Epidermal melanocyte (primary cell): ENCODE measurements around the gene RAMP1.
"Not testable (repeated sequence)": the region's sequence is repeated elsewhere in the genome, so short reads cannot be mapped to it uniquely, and the experiment has no call there.

Experiments used
- DNase-seq: peaks from one replicate; pipeline ENCODE4 v3.0.0; 2011; ENCODE audit warnings: low spot score; ENCODE audit not compliant: insufficient read length

The RAMP1 gene

GRCh38 chr2:237946423-237946822 is 87.0 kb downstream of the RAMP1 start:
- no peak for DNase-seq

DNA sequence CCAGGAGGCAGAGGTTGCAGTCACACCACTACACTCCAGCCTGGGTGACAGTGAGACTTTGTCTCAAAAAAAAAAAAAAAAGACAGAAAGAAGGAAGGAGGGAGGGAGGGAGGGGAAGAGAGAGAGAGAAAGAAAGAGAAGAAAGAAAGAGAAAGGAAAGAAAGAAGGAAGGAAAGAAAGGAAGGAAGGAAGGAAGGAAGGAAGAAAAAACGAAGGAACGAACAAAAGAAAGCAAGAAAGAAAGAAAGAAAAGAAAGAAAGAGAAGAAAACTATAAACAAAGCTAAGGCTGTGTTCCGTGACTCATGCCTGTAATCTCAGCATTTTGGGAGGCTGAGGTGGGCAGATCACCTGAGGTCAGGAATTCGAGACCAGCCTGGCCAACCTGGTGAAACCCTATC is 91.9 kb downstream of the RAMP1 start:
- not testable (repeated sequence) for DNase-seq

DNA sequence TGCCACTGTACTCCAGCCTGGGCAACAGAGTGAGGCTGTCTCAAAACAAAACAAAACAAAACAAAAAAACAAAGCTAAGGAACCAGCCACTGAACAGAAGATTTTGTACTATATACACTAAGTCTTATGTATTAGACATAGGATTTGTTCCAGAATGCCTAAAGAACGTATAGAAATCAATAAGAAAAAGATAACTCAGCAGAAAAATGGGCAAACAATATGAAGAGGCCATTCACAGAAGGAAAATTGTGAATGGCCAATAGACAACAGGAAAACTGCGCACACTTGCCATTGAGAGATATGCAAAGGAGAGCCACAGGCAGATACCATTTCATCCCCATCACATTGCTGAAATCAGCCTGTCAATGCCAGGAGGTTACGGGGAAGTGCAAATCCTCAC is 92.5 kb downstream of the RAMP1 start:
- DNase-seq, result no peak

DNA sequence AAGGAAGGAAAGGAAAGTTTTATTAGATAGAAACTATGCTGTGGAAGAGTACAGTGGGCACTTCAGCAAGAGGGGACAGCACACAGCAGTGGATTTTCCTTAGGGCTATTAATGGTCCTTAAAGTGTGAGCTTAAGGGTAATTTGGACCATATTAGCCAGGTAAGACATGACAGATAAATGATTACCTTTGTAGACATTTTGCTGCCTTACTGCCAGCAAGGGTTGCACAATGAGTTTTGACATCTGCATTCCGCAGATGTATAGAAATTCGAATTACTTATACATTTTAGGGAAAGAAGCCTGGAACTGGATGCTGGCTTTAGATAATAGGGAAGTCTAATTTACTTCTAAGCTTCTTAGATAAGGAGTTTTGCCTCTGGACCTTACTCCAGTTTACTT is 93.4 kb downstream of the RAMP1 start:
- no peak for DNase-seq

DNA sequence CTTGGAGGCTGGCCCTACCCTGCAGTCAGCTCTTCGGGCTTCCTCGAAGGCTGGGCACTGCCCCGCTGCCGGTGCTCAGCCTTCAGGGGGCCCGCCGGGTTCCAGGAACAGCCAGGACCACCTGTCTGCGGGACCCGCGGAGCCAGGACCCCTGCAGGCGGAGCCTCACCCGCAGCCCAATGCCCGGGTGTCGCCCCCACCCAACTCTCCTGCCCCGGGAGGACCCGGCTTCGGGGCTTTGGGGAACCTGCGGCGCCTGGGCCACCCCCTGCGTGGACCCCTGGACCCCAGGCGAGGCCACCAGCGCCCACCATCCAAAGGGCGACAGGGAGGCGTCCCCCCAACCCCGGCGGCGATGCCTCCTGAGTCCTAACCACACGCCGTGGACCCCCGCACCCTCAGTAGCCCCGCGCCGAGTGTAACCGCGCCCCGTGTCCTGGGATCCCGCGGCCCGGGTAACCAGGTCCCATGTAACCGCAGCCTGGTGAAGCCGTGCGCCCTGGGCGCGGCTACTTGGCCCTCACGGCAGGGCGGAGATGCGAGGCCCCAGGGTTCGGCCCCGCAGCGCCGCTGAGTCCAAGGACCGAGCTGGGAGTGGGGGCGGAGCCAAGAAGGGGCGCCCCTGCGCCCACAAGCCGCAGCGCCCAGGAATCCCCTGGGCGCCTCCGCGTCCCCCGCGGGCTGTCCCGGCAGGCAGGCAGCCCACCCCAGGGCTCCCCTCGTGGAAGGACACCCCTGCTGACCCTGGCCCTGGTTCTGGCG is 96.4 kb downstream of the RAMP1 start:
- DNase-seq, result no peak

- no peak for DNase-seq
These were observed 96.9 kb downstream of the RAMP1 start for GRCh38 chr2:237956402-237956736.

GRCh38 chr2:237961637-237962036 is 102.2 kb downstream of the RAMP1 start:
- no peak for DNase-seq
